T-cell (primary cell): ENCODE data around the gene TPGS2. TPM values are rescaled to one million over a fixed set of nuclear protein-coding genes. Genes with fewer than 3 reads are reported as not detected.
A peak's percentile ranks its signal among the peaks of the same experiment; 100 is the strongest.
"Not testable (repeated sequence)": the region's sequence is repeated elsewhere in the genome, so short reads cannot be mapped to it uniquely, and the experiment has no call there.

ENCODE experiments used
- ATAC-seq, 4 experiments: fragments of 200-7000 bp in 3 of 4; fragments of 150-1000 bp in 1 of 4; cut with Tn5 transposase; replicated peaks in 1 of 4; 1 replicate in 3 of 4; 2 replicates in 1 of 4; pipeline ENCODE4 v1.10.0; 2021; ENCODE audit warnings: moderate library complexity in 3 of 4, mild to moderate bottlenecking in 2 of 4, moderate number of reproducible peaks in 1 of 4
- CTCF ChIA-PET, 2 donors: fragments of 300-600 bp; sonication (Branson Sonifier 250); formaldehyde crosslinking; loops; one replicate each; lab custom pipeline; 2022; ENCODE audit warnings: antibody characterized with exemption in 2 of 2; lab: Charles Lee
- POLR2A ChIA-PET, 2 donors: fragments of 300-600 bp; sonication (Branson Sonifier 250); formaldehyde crosslinking; loops; one replicate each; lab custom pipeline; 2022; ENCODE audit warnings: antibody characterized with exemption in 2 of 2; lab: Charles Lee
- DNase-seq, 35 experiments: peaks; one replicate each; pipeline versions ENCODE4 v3.0.0 to v3.0.0-alpha.2; 2013 to 2023
- H3K27ac ChIP-seq: one replicate; pipeline ENCODE4 v1.5.1; 2013; ENCODE audit warnings: low read length
- H3K27me3 ChIP-seq, 2 experiments: replicated peaks in 1 of 2; 1 replicate in 1 of 2; 2 replicates in 1 of 2; pipeline versions ENCODE4 v1.6.1 to v1.7.0; 2013; ENCODE audit warnings: low read length in 1 of 2, mixed read lengths in 1 of 2; ENCODE audit not compliant: control insufficient read depth in 2 of 2, insufficient read depth in 2 of 2; ENCODE audit errors: extremely low read depth in 1 of 2
- H3K36me3 ChIP-seq, 2 donors: 1 replicate in 1 of 2; 2 replicates in 1 of 2; pipeline versions ENCODE4 v1.6.1 to v1.7.0; 2013; ENCODE audit warnings: low read length in 1 of 2; ENCODE audit not compliant: control insufficient read depth in 2 of 2, insufficient read depth in 1 of 2; ENCODE audit errors: extremely low read depth in 1 of 2
- H3K4me1 ChIP-seq, 2 experiments: 1 replicate in 1 of 2; 2 replicates in 1 of 2; pipeline versions ENCODE4 v1.6.1 to v1.7.0; 2013; ENCODE audit warnings: low read length in 2 of 2, mixed read lengths in 1 of 2; ENCODE audit not compliant: insufficient read depth in 2 of 2, control insufficient read depth in 1 of 2; ENCODE audit errors: extremely low read depth in 1 of 2
- H3K4me3 ChIP-seq, 2 donors: 1 replicate in 1 of 2; 2 replicates in 1 of 2; pipeline versions ENCODE4 v1.5.1 to v1.7.0; 2013; ENCODE audit warnings: mild to moderate bottlenecking in 2 of 2, low read length in 1 of 2, moderate library complexity in 1 of 2; ENCODE audit not compliant: control insufficient read depth in 1 of 2; ENCODE audit errors: extremely low read depth in 1 of 2
- H3K9me3 ChIP-seq: 2 replicates; pipeline ENCODE4 v1.7.0; 2013
- H3K27ac Mint-ChIP-seq, 2 donors: one replicate each; pipeline ENCODE4 v1.8.0; 2020 to 2021; ENCODE audit warnings: mild to moderate bottlenecking in 2 of 2, mixed read lengths in 2 of 2
- H3K27me3 Mint-ChIP-seq, 2 donors: one replicate each; pipeline ENCODE4 v1.8.0; 2021 to 2022; ENCODE audit warnings: mixed read lengths in 2 of 2
- H3K36me3 Mint-ChIP-seq: one replicate; pipeline ENCODE4 v1.8.0; 2021; ENCODE audit warnings: mixed read lengths
- H3K4me1 Mint-ChIP-seq, 3 donors: one replicate each; pipeline ENCODE4 v1.8.0; 2020 to 2022; ENCODE audit warnings: mixed read lengths in 3 of 3, mild to moderate bottlenecking in 1 of 3
- H3K4me3 Mint-ChIP-seq, 3 donors: one replicate each; pipeline ENCODE4 v1.8.0; 2020 to 2022; ENCODE audit warnings: mild to moderate bottlenecking in 3 of 3, mixed read lengths in 3 of 3, moderate library complexity in 3 of 3
- H3K9me3 Mint-ChIP-seq, 3 donors: one replicate each; pipeline ENCODE4 v1.8.0; 2020 to 2022; ENCODE audit warnings: mixed read lengths in 3 of 3
- WGBS: methylation state at CpG from one replicate; pipeline ENCODE4 v1.1.5; 2013; ENCODE audit warnings: missing lambda C conversion rate; ENCODE audit not compliant: insufficient coverage; 5-methylcytosine and 5-hydroxymethylcytosine counted together
- total RNA-seq, 35 experiments: library from RNA in 6 of 35; stranded (reverse) in 6 of 35; fragments of 120-200 nt in 1 of 35; gene quantifications; one replicate each; pipeline versions ENCODE4 v1.2.1 to v1.2.4 and lab custom pipeline; 2013 to 2026

TPGS2 gene
- total RNA-seq, 5 donors from 2014 or later (not counting 1 experiment from before 2014, with no cell fraction given) = 31.7 to 46.9 (median 46.2) TPM

GRCh38 chr18:36818652-36819051 is 10.2 kb downstream of the TPGS2 start:
- WGBS = no CpG with 5 or more reads among the region's 3 CpGs
- POLR2A ChIA-PET = no interaction called here

DNA sequence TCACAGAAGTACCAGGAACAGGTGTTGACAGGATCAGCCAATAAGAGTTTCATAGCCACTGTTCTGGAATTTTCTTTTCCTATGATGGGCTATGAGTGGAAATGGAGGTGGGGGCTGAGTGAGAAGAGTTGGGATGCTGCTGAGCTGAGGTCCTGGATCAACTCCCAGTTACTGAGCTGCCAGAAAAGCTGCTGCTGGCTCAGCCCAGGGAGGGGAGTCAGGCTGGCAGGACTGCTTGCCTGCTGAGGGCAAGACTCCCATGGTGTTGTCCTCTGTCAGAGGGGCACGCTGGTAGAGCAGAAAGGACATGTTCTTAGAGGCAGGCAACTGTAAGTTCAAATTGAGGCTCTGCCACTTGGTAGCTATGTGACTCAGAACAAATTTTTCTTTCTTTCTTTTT is 11.8 kb downstream of the TPGS2 start:
- DNase-seq = no peak
- ChIA-PET POLR2A (no interaction called here), CTCF (interaction anchor here in 1 of 2 donors (0.6 kb wide), 1 partner anchor 129 kb away, joined by 3 read pairs; no protein-coding TSS in a partner anchor)
- no peaks in the 10 kb centered on the region for H3K9me3 ChIP-seq
- Mint-ChIP-seq H3K27me3 (no peaks in the 10 kb centered on the region), H3K4me1 (peaks cover 0 to 7% (median 5%) of the 10 kb centered on the region in 3 donors), H3K27ac (no peak overlapping the region), H3K36me3 (peaks cover 36% of the 10 kb centered on the region), H3K9me3 (no peaks in the 10 kb centered on the region), H3K4me3 (no peak overlapping the region)
- H3K27ac ChIP-seq = no peak overlapping the region
- H3K36me3 ChIP-seq = peaks cover 5 to 43% of the 10 kb centered on the region in 2 donors
- no CpG with 5 or more reads among the region's 1 CpG for WGBS
- ATAC-seq = no peak
- no peaks in the 10 kb centered on the region for H3K4me1 ChIP-seq
- no peaks in the 10 kb centered on the region for H3K27me3 ChIP-seq
- H3K4me3 ChIP-seq = no peak overlapping the region

More at GRCh38 chr18:36818652-36819051, 10.2 kb downstream of the TPGS2 start:
- Mint-ChIP-seq H3K27ac (no peak overlapping the region), H3K9me3 (no peaks in the 10 kb centered on the region), H3K4me3 (no peak overlapping the region), H3K36me3 (peaks cover 35% of the 10 kb centered on the region), H3K4me1 (peaks cover 0 to 7% (median 5%) of the 10 kb centered on the region in 3 donors), H3K27me3 (no peaks in the 10 kb centered on the region)
- Histone ChIP-seq H3K27ac (no peak overlapping the region), H3K4me1 (no peaks in the 10 kb centered on the region), H3K36me3 (peaks cover 5 to 41% of the 10 kb centered on the region in 2 donors), H3K4me3 (no peak overlapping the region), H3K9me3 (no peaks in the 10 kb centered on the region), H3K27me3 (no peaks in the 10 kb centered on the region)
- ATAC-seq = no peak
- CTCF ChIA-PET = interaction anchor here in 1 of 2 donors (1.4 kb wide), 1 partner anchor 8 kb away, joined by 5 read pairs; no protein-coding TSS in a partner anchor
- DNase-seq = no peak

DNA sequence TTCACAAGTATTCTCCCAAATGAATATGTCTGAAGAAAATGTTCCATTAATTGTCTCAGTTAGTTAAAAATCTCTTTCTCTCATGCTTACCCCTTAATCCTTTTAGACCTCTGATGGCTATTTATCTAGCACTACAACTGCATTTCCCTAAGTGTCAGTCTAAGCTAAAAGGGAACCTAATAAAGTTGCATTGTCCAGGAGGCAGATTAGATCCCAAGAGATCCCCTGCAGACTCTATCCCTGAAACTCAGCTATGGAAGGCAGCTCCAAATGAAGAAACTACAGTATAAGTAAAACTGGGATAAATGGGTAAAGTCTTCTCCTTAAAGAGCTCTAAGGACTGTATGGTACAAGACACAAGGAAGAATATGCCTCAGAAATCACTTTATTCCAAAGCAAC is 12.7 kb downstream of the TPGS2 start:
- POLR2A ChIA-PET, H3K27ac Mint-ChIP-seq, H3K27me3 ChIP-seq, H3K4me1 ChIP-seq, H3K4me3 Mint-ChIP-seq, DNase-seq, H3K4me3 ChIP-seq, H3K27me3 Mint-ChIP-seq, H3K27ac ChIP-seq, ATAC-seq, H3K9me3 ChIP-seq, H3K4me1 Mint-ChIP-seq, H3K9me3 Mint-ChIP-seq: not testable (repeated sequence)
- peaks cover 31% of the 10 kb centered on the region for H3K36me3 Mint-ChIP-seq
- peaks cover 5 to 43% of the 10 kb centered on the region in 2 donors for H3K36me3 ChIP-seq
- CTCF ChIA-PET = interaction anchor here in 1 of 2 donors (0.6 kb wide), 1 partner anchor 36 kb away, joined by 4 read pairs; no protein-coding TSS in a partner anchor

DNA sequence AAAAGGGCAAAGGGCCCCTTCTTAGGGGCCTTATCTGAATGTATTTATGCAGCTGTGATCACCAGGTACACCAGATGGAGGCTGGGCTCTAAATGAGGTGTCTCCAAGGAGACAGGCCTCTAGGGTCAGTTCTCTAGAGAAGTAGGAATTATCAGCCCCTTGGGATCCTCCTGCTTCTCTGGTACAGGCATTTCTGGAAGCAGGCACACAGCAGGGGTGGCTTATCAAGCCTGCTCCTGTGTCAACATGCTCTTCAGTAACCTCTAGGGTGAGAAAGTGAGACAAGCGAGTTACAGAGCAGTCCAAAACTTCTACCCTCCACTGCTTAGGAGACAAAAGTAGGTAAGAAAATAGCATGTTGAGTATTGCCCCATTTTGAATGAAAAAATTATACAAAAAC is 13.8 kb downstream of the TPGS2 start:
- Mint-ChIP-seq H3K27ac (no peak overlapping the region), H3K36me3 (peaks cover 31% of the 10 kb centered on the region), H3K4me3 (no peak overlapping the region), H3K4me1 (peaks cover 0 to 4% (median 2%) of the 10 kb centered on the region in 3 donors), H3K27me3 (no peaks in the 10 kb centered on the region), H3K9me3 (no peaks in the 10 kb centered on the region)
- H3K36me3 ChIP-seq = peaks cover 5 to 46% of the 10 kb centered on the region in 2 donors
- no peaks in the 10 kb centered on the region for H3K9me3 ChIP-seq
- no peaks in the 10 kb centered on the region for H3K27me3 ChIP-seq
- H3K4me1 ChIP-seq = no peaks in the 10 kb centered on the region
- DNase-seq (no peak), ATAC-seq (no peak)
- WGBS = no CpG with 5 or more reads among the region's 1 CpG
- no peak overlapping the region for H3K4me3 ChIP-seq
- CTCF ChIA-PET = interaction anchor here in 1 of 2 donors (1.5 kb wide), 1 partner anchor 19 kb away, joined by 3 read pairs; no protein-coding TSS in a partner anchor
- POLR2A ChIA-PET = interaction anchor here in 1 of 2 donors (0.6 kb wide), 1 partner anchor 8 kb away, joined by 4 read pairs; no protein-coding TSS in a partner anchor
- H3K27ac ChIP-seq = no peak overlapping the region

DNA sequence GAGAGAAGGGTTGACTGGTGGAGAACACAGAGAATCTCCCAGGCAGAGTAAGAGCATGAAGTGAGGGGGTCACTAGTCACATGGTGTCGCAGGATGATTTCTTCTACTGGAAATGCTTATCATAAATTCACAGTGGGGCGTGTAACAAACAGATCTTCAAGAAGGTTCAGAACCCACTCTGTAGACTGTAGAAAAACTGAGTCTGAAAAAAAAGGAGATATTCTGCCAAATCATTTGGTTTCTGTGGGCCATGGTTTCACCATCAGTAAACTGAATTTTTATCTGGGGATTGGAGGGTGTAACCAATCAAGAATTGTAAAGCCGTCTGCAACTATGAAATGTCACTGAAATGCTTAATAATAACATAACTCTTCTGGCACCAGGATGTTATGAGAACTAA is 15.0 kb downstream of the TPGS2 start:
- peaks cover 28% of the 10 kb centered on the region for H3K36me3 Mint-ChIP-seq
- H3K36me3 ChIP-seq = peaks cover 5 to 44% of the 10 kb centered on the region in 2 donors
- no peak overlapping the region for H3K4me3 ChIP-seq
- no peaks in the 10 kb centered on the region for H3K9me3 ChIP-seq
- no peaks in the 10 kb centered on the region for H3K27me3 Mint-ChIP-seq
- peak overlapping the region in 1 of 2 donors; percentile 50 for H3K27ac Mint-ChIP-seq
- peaks cover 0 to 2% of the 10 kb centered on the region in 2 experiments for H3K4me1 ChIP-seq
- ATAC-seq (no peak), DNase-seq (no peak)
- POLR2A ChIA-PET = no interaction called here
- H3K9me3 Mint-ChIP-seq = no peaks in the 10 kb centered on the region
- no peak overlapping the region for H3K27ac ChIP-seq
- no peaks in the 10 kb centered on the region for H3K27me3 ChIP-seq
- no CpG with 5 or more reads among the region's 3 CpGs for WGBS
- H3K4me3 Mint-ChIP-seq = no peak overlapping the region
- H3K4me1 Mint-ChIP-seq = peaks cover 0 to 8% (median 6%) of the 10 kb centered on the region in 3 donors
- CTCF ChIA-PET = interaction anchor here (1.0 to 1.5 kb wide), 3 partner anchors 9 to 21 kb away, joined by 3 to 4 read pairs (median 3); no protein-coding TSS in a partner anchor

DNA sequence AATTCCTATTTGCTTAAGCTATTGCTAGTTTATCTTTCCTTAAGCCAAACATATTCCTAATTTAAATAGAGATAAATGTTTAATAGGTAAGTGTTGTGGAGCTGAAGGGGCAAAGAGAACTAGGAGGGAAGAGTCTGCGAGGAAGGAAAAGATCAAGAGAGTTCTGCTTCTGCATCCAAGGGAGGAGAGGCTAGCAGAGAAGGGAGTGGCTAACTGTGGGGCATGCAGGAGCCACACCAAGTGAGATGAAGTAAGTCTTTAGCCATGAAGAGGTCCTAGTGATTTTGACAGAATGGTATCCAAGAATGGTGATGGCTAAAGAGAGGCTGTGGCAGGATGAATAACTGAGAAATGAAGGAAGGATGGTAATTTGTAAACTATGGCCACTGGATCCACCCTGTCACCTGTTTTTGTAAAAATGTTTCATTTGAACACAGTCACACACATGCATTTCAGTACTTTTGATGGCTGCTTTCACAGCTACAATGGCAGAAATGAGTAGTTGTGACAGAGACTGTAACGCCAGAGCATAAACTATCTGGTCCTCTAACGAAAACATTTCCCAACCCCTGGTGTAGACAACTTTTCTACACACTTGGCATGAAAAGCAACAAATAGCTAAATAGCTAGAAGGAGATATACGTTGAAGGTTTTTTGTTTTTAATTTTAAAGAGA is 15.6 kb downstream of the TPGS2 start:
- H3K4me3 ChIP-seq = no peak overlapping the region
- ChIA-PET CTCF (interaction anchor here (0.6 to 1.5 kb wide), 8 partner anchors 10 to 843 kb away, joined by 3 to 7 read pairs (median 4); partner anchors contain the start of genes KIAA1328 (in 1 of the 2) and TPGS2 (in 1 of the 2)), POLR2A (no interaction called here)
- H3K9me3 ChIP-seq = no peaks in the 10 kb centered on the region
- 100% methylated on average over 1 of the region's 4 CpGs for WGBS
- peaks cover 0 to 2% of the 10 kb centered on the region in 2 experiments for H3K4me1 ChIP-seq
- Mint-ChIP-seq H3K4me3 (no peak overlapping the region), H3K9me3 (no peaks in the 10 kb centered on the region), H3K27me3 (no peaks in the 10 kb centered on the region), H3K4me1 (peaks cover 0 to 9% (median 6%) of the 10 kb centered on the region in 3 donors), H3K27ac (peak overlapping the region in 1 of 2 donors; percentile 50), H3K36me3 (peaks cover 24% of the 10 kb centered on the region)
- no peak for DNase-seq
- H3K36me3 ChIP-seq = peaks cover 5 to 39% of the 10 kb centered on the region in 2 donors
- no peak for ATAC-seq
- H3K27me3 ChIP-seq = no peaks in the 10 kb centered on the region
- no peak overlapping the region for H3K27ac ChIP-seq
